ENCODE results near the gene VWDE.
"Not testable (repeated sequence)": the region's sequence is repeated elsewhere in the genome, so short reads cannot be mapped to it uniquely, and the experiment has no call there.

Gene VWDE

GRCh38 chr7:12401538-12402364, 1.9 kb downstream of the VWDE start:
- Histone ChIP-seq H3K4me3 (ENCODE audit: low read length) (no peak overlapping the region), H3F3A (ENCODE audit: insufficient read depth, low read length) (no peaks in the 10 kb centered on the region), H3K27ac (ENCODE audit: low read length) (no peak overlapping the region), H3K27me3 (replicated peaks; ENCODE audit: insufficient read depth, low read length) (no peaks in the 10 kb centered on the region), H3K9me2 (replicated peaks; ENCODE audit: insufficient read depth, low read length) (no peaks in the 10 kb centered on the region), H3K36me3 (replicated peaks; ENCODE audit: insufficient read depth, low read length) (no peaks in the 10 kb centered on the region), H2AFZ (ENCODE audit: low read length) (no peak overlapping the region), H3K9me3 (replicated peaks; ENCODE audit: insufficient read depth, low read length) (no peaks in the 10 kb centered on the region), H4K20me1 (ENCODE audit: insufficient read depth, low read length) (no peaks in the 10 kb centered on the region), H3K4me2 (ENCODE audit: low read depth, low read length) (no peak overlapping the region), H3K4me1 (ENCODE audit: low read length) (no peaks in the 10 kb centered on the region), H3K79me2 (ENCODE audit: low read length) (no peaks in the 10 kb centered on the region), H3K9ac (ENCODE audit: low read length) (no peak overlapping the region)
- TF ChIP-seq EZH2 (optimal IDR thresholded peaks at IDR 0.05; ENCODE audit: low read depth, low read length), result no peak
- no peak for TF ChIP-seq EZH2phosphoT487 (IDR thresholded peaks at IDR 0.05; ENCODE audit: low read length)
- no peak for TF ChIP-seq CTCF (IDR thresholded peaks at IDR 0.05; ENCODE audit: low read length)
- no peak for DNase-seq

GRCh38 chr7:12398186-12398585, 5.5 kb downstream of the VWDE start:
- Histone ChIP-seq H3K4me2 (ENCODE audit: low read depth, low read length) (no peak overlapping the region), H3K9me3 (replicated peaks; ENCODE audit: insufficient read depth, low read length) (no peaks in the 10 kb centered on the region), H4K20me1 (ENCODE audit: insufficient read depth, low read length) (no peaks in the 10 kb centered on the region), H3K4me3 (ENCODE audit: low read length) (no peak overlapping the region), H3K27ac (ENCODE audit: low read length) (no peak overlapping the region), H3K4me1 (ENCODE audit: low read length) (no peaks in the 10 kb centered on the region), H2AFZ (ENCODE audit: low read length) (no peak overlapping the region), H3K9ac (ENCODE audit: low read length) (no peak overlapping the region), H3K36me3 (replicated peaks; ENCODE audit: insufficient read depth, low read length) (no peaks in the 10 kb centered on the region), H3F3A (ENCODE audit: insufficient read depth, low read length) (no peaks in the 10 kb centered on the region), H3K79me2 (ENCODE audit: low read length) (no peaks in the 10 kb centered on the region), H3K9me2 (replicated peaks; ENCODE audit: insufficient read depth, low read length) (no peaks in the 10 kb centered on the region), H3K27me3 (replicated peaks; ENCODE audit: insufficient read depth, low read length) (no peaks in the 10 kb centered on the region)
- TF ChIP-seq EZH2phosphoT487 (IDR thresholded peaks at IDR 0.05; ENCODE audit: low read length), result no peak
- DNase-seq, result no peak

- H3K27me3 ChIP-seq (replicated peaks; ENCODE audit: insufficient read depth, low read length), result no peaks in the 10 kb centered on the region
- H3K79me2 ChIP-seq (ENCODE audit: low read length), result no peaks in the 10 kb centered on the region
- H3K9ac ChIP-seq (ENCODE audit: low read length), result no peak overlapping the region
- TF ChIP-seq CTCF (IDR thresholded peaks at IDR 0.05; ENCODE audit: low read length) (no peak), EZH2 (optimal IDR thresholded peaks at IDR 0.05; ENCODE audit: low read depth, low read length) (no peak), EZH2phosphoT487 (IDR thresholded peaks at IDR 0.05; ENCODE audit: low read length) (no peak)
- no peak for DNase-seq
- no peak overlapping the region for H3K27ac ChIP-seq (ENCODE audit: low read length)
- no peak overlapping the region for H2AFZ ChIP-seq (ENCODE audit: low read length)
- no peaks in the 10 kb centered on the region for H3K4me1 ChIP-seq (ENCODE audit: low read length)
- no peak overlapping the region for H3K4me2 ChIP-seq (ENCODE audit: low read depth, low read length)
- H3K9me2 ChIP-seq (replicated peaks; ENCODE audit: insufficient read depth, low read length), result no peaks in the 10 kb centered on the region
- H3K36me3 ChIP-seq (replicated peaks; ENCODE audit: insufficient read depth, low read length), result no peaks in the 10 kb centered on the region
- no peak overlapping the region for H3K4me3 ChIP-seq (ENCODE audit: low read length)
- no peaks in the 10 kb centered on the region for H4K20me1 ChIP-seq (ENCODE audit: insufficient read depth, low read length)
- no peaks in the 10 kb centered on the region for H3F3A ChIP-seq (ENCODE audit: insufficient read depth, low read length)
- H3K9me3 ChIP-seq (replicated peaks; ENCODE audit: insufficient read depth, low read length), result no peaks in the 10 kb centered on the region
Observed at GRCh38 chr7:12397671-12398070, 6.0 kb downstream of the VWDE start.

- not testable (repeated sequence) for H2AFZ ChIP-seq (ENCODE audit: low read length); H3F3A ChIP-seq (ENCODE audit: insufficient read depth, low read length); DNase-seq; H3K27ac ChIP-seq (ENCODE audit: low read length); H3K36me3 ChIP-seq (replicated peaks; ENCODE audit: insufficient read depth, low read length); H4K20me1 ChIP-seq (ENCODE audit: insufficient read depth, low read length); H3K79me2 ChIP-seq (ENCODE audit: low read length); H3K4me1 ChIP-seq (ENCODE audit: low read length); H3K9ac ChIP-seq (ENCODE audit: low read length); H3K9me3 ChIP-seq (replicated peaks; ENCODE audit: insufficient read depth, low read length); H3K4me2 ChIP-seq (ENCODE audit: low read depth, low read length); H3K27me3 ChIP-seq (replicated peaks; ENCODE audit: insufficient read depth, low read length); H3K4me3 ChIP-seq (ENCODE audit: low read length); H3K9me2 ChIP-seq (replicated peaks; ENCODE audit: insufficient read depth, low read length)
Observed at GRCh38 chr7:12396670-12397069, 7.0 kb downstream of the VWDE start.
